Upper lobe of left lung (tissue), 4 donors: ENCODE results near the gene ALLC.

Source experiments
- EP300 ChIP-seq, 4 donors: sonication (generic); formaldehyde crosslinking; IDR thresholded peaks; one replicate each; pipeline ENCODE4 v1.5.1; 2017; ENCODE audit warnings: antibody characterized with exemption in 4 of 4, control low read depth in 2 of 4
- TF ChIP-seq, protein P1 (sequence below), 6 experiments: fragments of 450-650 bp in 4 of 6; fragments of 200-600 bp in 2 of 6; sonication (generic) in 2 of 6; IDR thresholded peaks; one replicate each; pipeline ENCODE4 v1.5.1; 2016 to 2019; ENCODE audit warnings: antibody characterized with exemption in 6 of 6

DNA sequence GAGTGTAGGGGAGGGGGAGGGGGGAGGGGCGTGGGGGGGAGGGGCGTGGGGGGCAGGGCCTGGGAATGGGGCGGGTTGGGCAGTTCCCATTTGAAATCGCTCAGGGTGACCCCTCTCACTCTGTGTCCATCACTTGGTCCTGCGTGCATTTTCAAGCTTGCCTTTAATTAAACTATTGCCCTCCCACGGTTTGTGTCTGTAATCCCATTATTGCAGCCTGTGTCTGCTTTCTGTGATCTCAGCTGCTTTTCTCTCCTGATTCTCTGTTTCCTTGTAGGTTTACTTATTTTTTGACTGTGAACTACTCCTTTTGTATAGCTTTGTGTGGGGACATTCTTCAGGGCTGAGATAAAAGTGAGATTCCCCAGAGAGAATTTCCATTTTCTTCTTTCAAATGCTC is 46.7 kb downstream of the ALLC start:
- no peak for TF ChIP-seq EP300 (IDR thresholded peaks at IDR 0.05)
- TF ChIP-seq, protein P1, sequence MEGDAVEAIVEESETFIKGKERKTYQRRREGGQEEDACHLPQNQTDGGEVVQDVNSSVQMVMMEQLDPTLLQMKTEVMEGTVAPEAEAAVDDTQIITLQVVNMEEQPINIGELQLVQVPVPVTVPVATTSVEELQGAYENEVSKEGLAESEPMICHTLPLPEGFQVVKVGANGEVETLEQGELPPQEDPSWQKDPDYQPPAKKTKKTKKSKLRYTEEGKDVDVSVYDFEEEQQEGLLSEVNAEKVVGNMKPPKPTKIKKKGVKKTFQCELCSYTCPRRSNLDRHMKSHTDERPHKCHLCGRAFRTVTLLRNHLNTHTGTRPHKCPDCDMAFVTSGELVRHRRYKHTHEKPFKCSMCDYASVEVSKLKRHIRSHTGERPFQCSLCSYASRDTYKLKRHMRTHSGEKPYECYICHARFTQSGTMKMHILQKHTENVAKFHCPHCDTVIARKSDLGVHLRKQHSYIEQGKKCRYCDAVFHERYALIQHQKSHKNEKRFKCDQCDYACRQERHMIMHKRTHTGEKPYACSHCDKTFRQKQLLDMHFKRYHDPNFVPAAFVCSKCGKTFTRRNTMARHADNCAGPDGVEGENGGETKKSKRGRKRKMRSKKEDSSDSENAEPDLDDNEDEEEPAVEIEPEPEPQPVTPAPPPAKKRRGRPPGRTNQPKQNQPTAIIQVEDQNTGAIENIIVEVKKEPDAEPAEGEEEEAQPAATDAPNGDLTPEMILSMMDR (IDR thresholded peaks at IDR 0.05), result no peak
